Ammon's horn (tissue), 1 donor: ENCODE data around the gene MEGF6.
"Not testable (repeated sequence)": the region's sequence is repeated elsewhere in the genome, so short reads cannot be mapped to it uniquely, and the experiment has no call there.

Experiments
- DNase-seq: peaks from one replicate; pipeline ENCODE4 v3.0.0-alpha.2; 2016; ENCODE audit warnings: low spot score

The MEGF6 gene

DNA sequence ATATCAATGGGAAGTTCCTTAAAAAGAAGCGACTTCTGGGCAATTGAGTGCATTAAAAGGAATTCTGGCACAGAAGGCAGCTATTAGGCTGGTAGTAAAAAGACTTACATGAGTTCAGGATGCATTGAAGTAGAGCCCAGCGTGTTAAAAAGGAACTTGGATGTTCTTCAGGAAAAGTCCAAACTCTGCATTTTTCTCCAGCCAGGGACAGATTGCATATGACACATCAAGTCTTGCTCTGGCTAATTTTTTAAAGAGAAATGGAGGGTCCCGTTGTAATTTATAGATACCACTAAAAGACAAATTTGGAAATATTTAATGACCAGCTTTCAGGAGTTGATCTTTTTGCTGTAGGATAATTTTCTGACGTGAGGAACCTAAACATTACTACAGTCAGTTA, 14.7 kb upstream of the MEGF6 start:
- DNase-seq = no peak

- peak; percentile 31 for DNase-seq
Observed at GRCh38 chr1:3625151-3625907, 14.0 kb upstream of the MEGF6 start.

DNA sequence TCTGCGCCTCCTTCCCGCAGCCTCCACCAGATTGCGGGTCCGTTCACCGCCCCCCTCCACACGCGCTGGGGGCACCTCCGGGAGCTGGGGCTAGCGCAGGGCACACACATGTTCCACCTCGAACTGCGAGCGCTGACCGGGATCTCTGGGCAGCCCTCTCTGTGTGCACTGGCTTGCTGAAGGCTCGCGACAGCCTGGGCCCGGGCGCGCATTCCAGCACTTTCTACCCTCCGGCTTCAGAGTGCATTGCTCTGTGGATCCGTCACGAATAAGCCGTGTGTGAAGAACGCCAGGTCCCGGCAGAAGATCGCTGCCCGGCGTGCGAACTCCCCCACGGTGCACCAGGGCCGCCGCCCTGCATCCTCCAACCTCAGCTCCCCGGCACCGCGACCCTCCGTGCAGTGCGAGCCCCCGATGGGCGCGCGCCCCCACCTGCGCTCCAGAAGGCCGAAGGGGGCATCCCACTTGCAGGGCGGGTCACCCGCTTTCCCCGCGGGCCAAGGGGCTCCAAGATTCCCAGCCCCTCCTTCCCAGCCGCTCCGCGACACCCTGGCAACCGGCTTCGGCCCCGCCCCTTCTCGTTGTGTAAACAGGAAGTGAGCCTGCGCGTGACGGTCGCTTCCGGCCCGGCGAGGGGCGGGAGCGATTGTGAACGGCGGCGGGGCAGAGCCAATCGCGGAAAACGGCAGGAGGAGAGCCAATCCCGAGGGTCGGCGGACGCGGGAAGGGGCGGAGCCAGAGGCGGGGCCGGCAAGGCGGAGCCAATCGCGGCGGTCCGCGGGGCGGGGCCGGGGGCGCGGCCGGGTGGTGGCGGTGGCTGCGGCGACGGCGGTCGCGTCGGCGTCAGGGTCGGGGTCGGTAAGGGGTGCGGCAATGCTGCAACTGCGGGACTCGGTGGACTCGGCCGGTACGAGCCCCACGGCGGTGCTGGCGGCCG, 13.2 kb upstream of the MEGF6 start, which contains the start of gene TPRG1L:
TPRG1L (plus strand) TSS at position 816 of the 937 bp plus-strand sequence; CDS start at position 874, 58 bp downstream.
- peak; percentile 98 for DNase-seq

DNA sequence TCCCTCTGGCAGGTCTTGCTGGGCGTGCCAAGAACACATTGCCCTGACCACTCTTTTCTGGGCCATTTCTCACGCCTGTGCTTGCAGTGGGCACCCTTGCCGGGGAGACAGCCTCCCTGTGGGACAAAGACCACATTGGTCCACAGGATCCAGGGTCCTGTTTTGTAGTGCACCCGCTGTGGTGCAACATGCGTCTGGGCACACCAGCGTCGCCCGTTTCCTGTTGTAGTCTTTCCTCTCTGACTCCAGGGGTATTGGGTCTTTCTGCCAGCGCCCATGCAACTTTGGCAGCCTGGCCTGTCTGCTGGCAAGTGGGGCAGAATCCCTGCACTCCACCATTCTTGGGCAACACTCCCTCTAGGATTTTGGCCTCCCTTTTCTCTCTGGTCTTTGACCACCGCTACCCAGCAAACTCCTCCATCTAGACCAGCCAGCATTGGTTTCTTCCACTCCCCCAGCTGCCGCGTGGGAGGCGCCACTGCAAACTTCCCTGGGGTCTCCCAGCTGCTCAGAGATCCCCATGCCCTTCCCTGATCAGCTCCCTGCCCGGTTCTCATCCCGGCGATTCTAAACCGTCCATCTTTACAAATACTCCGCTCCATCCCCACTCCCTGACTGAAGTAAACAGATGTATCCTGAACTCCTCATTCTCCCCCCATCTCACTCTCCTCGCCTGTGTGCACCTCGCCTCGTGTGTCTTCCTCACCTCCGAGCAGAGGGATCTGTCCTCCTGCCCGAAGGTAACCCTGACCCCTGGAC, 12.3 kb upstream of the MEGF6 start:
- DNase-seq = no peak

DNA sequence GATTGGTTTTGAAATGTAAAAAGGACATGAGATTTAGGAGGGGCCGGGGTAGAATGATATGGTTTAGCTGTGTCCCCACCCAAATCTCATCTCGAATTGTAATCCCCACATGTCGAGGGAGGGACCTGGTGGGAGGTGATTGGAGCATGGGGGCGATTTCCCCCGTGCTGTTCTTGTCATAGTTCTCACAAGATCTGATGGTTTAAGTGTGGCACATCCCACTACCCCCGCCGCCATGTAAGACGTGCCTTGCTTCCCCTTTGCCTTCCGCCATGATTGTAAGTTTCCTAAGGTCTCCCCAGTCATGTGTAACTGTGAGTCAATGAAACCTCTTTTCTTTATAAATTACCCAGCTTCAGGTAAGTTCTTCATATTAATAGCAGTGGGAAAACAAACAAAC, 10.8 kb upstream of the MEGF6 start:
- DNase-seq = not testable (repeated sequence)

DNA sequence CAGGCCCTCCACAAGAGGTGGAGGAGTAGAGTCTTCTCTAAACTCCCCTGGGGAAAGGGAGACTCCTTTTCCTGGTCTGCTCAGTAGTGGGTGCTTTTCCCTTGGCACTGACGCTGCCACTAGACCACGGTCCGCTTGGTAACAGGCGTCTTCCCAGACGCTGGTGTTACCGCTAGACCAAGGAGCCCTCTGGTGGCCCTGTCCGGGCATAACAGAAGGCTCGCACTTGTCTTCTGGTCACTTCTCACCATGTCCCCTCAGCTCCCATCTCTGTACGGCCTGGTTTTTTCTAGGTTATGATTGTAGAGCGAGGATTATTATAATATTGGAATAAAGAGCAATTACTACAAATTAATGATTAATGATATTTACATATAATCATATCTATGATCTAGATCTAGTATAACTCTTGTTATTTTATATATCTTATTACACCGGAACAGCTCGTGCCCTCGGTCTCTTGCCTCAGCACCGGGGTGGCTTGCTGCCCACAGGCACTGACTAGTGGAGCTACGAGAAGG, 9.9 kb upstream of the MEGF6 start:
- peak; percentile 76 for DNase-seq

DNA sequence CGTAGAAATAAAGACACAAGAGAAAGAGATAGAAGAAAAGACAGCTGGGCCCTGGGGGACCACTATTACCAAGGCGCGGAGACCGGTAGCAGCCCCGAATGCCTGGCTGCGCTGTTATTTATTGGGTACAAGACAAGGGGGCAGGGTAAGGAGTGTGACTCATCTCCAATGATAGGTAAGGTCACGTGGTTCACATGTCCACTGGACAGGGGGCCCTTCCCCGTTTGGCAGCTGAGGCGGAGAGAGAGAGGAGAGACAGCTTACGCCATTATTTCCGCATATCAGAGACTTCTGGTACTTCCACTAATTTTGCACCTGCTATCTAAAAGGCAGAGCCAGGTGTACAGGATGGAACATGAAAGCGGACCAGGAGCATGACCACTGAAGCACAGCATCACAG, 9.4 kb upstream of the MEGF6 start:
- DNase-seq = no peak

DNA sequence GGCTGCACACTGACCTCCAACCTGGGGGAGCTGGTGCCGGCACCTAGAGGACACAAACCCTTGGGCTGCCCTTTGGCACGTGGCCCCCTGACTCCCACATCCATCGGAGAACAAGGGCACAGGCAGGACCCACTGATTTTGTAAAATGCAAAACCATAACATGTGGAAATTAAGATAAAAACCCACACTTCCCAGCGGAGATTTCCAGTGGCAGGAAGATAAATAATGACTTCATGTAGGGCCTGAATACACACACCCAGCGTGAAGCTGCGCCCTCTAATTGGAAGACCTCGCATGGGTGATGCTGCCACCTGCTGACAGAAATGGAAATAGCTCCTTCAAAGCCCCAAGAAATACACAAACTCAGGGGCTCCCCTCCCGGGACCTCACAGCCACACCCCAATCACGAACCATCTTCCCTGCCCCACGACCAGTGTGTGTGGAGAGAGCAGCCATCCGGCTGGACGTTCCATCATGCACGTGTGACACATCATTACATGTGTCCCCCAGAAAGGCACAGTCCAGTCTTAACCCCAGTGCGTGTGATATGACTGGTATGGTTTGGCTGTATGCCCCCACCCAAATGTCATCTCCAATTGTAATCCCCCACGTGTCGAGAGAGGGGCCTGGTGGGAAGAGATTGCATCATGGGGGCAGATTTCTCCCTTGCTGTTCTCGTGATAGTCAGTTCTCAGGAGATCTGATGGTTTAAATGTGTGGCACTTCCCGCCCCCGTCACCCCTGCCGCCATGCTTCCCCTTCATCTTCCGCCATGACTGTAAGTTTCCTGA, 7.8 kb upstream of the MEGF6 start:
- DNase-seq = peak; percentile 86

DNA sequence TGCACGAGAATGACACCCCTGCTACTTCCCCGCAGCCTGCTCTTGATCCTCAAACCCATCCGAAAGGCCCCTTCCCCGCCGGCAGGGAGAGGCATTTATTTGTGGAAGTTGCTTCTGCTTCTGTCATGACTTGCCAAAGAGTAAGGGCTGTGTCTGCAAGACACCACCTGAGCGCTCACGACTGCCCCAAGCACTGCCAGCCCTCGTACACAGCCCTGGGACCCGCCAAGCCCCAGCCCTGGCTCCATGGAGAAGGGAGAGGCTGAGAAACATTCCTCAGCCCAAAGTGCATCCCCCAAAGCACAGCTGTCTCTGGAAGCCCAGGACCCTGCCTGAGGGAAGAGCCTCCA, 7.2 kb upstream of the MEGF6 start:
- DNase-seq = no peak

DNA sequence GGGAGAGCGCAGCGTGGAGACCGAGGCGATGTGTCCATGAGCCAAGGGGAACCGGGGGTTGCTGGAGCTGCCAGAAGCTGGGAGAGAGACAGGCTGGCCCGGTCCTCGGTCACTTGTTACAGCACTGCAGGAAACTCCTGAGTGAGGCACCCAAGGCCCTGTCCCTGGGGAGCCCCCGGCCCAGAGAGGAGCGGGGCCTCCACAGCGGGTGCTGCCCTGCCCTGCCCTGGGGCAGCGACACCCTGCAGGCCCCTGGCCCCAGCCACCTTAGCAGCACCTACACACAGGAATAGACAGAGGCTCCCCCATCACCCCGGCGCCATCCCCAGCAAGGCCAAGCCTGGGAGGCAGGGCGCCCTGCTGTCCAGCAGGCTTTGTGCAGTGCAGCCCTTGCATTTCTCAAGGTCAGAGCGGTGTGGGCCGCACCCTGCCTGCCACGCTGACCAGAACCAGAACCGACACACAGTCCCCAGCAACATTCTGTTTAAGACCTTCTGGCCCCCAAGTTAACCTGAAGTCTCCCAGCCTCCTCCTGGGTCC, 6.6 kb upstream of the MEGF6 start:
- DNase-seq = no peak

GRCh38 chr1:3616861-3617260, 5.6 kb upstream of the MEGF6 start:
- DNase-seq = no peak

DNA sequence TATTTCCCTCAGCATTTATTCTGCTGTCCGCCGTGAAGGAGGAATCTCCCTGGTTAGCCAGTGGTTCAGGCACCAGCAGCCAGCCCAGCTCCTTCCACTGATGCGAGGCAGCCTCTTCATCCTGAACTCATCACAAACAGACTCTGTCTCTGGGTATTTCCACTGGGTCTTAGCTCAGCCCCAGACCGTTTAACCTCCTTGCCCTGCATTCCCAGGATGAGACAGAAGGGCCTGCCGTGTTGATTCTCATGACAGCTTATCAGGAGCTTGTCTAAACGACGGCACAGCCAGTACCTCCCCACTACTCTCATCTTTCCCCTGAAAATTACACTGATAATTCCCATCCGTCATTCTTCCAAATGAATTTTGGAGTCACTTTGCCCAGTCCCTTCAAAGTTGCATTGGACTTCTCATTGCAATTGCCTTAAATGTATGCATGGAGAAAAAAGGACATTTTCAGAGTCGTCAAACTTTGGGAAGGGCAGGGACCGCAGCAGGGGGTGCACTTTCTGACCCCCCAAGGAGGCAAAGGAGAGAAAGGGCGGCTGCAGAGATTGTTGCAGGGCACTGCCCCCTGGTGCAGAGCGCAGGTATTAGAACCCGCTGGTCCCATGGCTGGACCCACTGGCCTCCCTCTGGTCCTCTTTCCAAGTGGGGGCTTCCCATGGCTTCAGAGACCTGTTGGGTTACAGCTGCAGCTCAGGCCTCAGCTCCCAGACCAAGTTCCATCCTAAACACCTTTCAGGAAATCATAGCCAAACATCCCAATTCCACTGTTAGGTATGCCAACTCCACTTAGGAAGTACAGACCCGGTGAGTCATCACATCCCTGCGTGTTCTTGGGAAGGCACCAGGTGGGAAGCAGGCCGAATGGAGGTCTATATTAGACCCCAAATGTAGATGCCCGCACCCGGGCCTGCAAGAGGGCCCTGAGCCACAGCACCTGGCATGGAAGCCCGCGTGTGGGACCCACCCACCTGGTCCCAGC, 3.7 kb upstream of the MEGF6 start:
- no peak for DNase-seq

DNA sequence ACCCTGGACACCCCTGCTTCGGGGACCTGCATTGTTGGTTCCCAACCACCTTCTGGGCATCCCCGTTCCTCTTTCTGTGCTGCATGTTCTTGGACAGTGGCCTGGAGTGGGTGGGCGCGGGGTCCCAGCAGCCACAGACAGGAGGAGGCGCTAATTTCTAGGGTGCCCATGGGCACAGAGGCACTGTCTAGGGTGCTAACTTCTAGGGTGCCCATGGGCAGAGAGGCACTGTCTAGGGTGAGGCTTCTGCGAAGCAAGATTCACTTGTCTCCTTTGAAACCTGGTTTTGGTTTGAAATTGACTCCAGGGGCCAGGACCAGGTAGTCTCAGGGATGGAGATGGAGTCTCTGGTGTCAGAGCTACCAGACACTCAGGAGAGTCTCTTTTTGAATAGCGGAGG, 815 bp upstream of the MEGF6 start:
- no peak for DNase-seq

DNA sequence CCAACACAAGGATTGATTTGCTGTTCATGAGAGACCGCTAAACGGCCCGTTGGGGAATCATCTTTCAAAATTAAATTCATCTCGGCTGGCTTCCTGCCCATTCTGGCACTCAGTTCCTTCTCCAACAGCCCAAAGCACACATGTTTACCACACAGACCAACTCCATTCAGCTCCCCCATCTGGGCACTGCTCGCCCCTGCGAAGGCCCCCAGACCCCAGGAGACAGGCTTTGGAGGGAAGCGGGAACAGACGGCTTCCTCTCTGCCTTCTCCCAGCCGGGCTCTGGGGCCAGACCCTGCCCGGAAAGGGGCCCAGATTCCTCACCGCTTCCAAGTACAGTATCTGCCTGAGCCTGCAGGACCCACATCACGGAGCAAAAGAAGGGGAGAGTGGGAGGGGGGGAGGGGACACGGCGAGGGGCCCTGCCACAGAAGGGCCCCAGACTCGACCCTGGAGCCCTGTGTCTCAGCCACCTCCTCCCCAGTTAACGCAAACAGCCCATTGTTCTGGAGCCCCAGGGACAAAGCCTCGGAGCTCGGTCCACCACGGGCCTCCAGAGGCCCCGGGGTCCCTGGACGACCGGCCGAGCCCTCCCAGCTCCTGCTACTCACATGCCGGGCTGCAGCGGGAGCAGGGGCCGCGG, 660 bp downstream of the MEGF6 start:
- no peak for DNase-seq

GRCh38 chr1:3609769-3610526, 1.4 kb downstream of the MEGF6 start:
- DNase-seq = no peak

DNA sequence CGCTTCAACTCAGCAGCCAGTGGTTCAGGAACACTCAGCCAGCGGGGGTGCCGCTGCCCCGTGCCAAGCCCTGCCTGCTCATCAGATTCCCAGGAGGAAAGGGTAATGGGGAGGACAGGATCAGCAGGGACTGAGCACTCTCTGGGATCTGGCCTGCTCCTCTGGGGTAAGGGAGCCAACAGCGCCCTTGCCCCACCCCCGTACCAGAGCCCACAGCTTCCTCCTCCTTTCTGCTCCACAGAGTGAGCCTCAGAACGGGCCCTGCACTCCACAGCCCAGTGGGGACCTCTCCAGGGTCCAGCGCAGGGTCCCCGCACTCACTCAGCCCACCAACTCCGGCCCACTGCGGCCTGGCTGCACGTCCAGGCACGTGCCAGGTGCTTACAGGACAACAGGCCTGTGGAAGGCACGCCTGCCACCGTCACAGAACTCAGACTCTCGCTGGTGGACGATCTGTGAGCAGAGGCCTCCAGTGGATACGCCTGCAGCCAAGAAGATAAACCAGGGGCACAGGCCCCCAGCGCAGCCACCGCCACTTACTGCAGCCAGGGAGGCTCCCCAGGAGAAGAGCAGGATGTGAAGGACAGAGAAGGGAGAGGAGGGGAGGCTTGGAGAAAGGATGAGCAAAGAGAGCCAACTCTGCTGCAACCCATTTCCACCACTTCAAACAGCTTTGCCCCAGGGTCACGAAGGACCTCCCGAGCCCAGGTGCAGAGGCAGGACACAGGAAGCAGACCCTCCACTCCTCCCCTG, 2.1 kb downstream of the MEGF6 start:
- DNase-seq = no peak

DNA sequence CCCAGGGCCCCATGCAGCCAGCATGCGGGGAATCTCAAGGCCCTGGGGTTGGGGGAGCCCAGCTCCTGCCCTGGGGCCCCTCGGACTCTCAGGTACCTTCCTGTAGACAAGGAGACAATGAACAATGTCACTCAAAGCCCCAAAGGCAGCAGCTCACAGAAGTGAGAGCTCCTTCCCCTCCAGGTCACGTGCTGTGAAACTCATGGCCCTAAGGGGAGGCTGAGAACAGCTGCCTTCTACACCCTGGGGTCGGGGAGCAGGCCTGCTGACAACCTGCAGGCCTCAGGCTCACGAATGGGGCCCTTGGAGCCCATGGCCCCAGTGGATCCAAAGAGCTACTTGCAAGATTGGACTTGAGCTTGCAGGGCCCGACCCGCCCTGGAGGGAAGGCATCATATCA, 3.2 kb downstream of the MEGF6 start:
- DNase-seq = no peak

GRCh38 chr1:3607703-3608065, 3.6 kb downstream of the MEGF6 start:
- no peak for DNase-seq
